Superior temporal gyrus (tissue), 1 donor: ENCODE data around the gene CTSW.
"Not testable (repeated sequence)": the region's sequence is repeated elsewhere in the genome, so short reads cannot be mapped to it uniquely, and the experiment has no call there.

Source experiments
- DNase-seq: peaks from one replicate; pipeline ENCODE4 v3.0.0-alpha.2; 2016; ENCODE audit errors: extremely low spot score

CTSW gene

DNA sequence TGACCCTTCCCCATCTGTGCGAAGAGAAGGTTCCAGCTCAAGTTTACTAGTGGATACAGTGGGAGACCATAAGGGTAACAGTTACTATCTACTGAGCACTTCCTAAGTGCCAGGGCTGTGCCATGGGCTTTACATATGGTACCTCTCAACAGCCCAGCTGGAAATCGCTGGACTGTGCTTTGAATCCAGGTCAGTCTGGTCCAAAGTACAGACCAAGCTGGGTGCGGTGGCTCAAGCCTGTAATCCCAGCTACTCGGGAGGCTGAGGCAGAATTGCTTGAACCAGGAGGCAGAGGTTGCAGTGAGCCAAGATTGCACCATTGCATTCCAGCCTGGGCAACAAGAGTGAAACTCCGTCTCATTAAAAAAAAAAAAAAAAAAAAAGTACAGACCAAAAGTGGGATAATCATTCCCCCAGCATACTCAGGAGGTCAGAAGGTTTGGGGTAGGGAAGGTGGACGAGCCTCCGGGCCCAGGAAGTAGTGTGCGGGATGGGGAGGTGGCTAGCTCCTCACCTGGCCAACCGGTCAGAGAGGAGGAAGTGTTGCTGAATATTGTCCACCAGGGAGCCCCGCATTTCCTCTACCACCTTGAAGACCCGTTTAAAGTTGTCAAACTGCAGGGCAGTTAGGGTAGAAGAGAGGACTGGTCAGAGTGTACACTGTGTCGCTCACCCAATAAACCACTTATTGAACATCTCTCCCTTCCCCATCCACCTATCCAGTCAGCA, 6.3 kb downstream of the CTSW start:
- no peak for DNase-seq

DNA sequence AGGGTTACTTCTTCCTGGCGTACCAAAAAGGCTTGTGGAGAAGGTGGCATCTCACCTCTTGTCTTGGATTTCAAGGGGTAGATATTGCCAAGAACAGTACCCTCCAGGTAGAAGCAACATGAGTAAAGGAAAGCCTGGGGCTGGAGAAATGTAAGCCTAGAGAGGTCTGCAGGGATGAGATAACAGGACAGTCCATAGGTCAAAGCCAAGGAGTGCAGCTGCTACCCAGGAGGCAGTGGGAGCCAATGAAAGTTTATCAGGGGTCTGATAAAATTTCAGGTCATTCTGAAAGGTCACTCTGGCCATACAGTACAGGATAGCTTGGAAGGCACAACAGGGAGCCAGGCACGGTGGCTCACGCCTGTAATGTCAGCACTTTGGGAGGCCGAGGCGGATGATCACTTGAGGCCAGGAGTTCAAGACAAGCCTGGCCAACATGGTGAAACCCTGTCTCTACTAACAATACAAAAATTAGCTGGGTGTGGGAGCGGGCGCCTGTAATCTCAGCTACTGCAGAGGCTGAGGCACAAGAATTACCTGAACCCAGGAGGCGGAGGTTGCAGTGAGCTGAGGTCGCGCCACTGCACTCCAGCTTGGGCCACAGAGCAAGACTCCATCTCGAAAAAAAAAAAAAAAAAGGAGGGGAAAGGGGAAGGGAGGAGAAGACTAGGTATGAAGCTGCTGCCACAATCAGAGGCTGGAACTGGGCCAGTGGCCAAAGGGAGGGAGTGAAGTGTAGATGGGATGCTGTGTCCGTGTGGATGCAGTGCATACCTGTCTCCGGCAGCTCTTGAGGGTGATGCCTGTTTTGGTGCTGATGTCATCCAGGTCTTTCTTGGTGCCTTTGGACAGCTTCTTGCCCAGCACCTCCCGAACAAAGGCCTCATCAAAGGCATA, 7.4 kb downstream of the CTSW start:
- DNase-seq, result no peak

DNA sequence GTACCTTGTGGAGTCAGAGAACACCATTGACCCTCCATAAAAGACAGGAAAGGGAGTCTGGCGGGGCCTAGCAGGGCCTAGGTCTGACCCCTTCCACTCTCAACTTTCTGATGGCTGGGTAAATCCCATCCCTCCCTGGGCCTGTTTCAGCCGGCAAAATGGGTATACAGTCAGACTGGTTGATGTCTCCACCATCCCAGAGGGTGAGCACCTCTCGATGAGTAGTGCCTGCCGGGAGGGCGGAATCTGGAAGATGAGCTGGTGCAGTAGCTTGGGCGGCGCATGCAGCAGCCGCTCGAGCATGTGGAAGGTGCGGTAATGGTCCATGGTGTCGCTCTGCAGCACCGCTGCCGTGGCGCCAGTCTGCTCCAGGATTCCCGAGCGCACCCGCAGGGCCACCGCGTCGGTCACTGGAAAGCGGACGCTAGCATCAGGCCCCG, 8.1 kb downstream of the CTSW start:
- DNase-seq, result no peak

DNA sequence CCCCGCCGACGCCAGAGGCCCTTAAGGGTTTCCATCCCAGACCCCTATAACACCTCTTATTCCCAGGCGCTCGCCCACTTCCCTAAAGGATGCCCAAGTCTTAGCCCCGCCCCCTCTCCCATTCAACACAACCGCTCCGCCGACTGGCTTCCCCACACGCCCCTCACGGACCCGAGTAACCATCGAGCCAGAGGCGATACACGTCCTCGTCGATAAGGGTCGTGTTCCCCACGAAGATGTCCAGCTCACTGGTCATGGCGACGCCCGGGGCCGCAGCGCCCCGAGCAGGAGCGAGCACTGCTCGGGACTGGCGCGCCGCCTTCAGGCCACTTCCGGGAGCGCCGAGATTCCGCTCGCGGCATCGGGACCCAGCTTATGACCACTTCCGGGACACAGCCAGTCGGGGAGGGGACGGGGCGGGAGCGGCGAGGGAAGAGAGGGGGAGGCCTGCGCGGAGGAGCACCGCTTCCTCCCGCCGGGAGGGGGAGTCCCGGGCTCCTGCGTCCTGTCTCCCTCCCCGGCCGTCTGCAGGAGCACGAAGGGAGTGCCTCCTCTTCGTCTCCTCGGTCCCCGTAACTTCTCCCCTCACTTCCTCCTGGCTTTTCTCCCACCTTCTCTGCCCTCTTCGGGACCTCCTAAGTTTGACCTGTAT, 8.7 kb downstream of the CTSW start, which contains the start of gene FIBP:
TSS of gene FIBP (minus strand) at position 309 of the 652 bp plus-strand sequence. CDS start at position 256, 53 bp downstream.
- peak; percentile 94 for DNase-seq

DNA sequence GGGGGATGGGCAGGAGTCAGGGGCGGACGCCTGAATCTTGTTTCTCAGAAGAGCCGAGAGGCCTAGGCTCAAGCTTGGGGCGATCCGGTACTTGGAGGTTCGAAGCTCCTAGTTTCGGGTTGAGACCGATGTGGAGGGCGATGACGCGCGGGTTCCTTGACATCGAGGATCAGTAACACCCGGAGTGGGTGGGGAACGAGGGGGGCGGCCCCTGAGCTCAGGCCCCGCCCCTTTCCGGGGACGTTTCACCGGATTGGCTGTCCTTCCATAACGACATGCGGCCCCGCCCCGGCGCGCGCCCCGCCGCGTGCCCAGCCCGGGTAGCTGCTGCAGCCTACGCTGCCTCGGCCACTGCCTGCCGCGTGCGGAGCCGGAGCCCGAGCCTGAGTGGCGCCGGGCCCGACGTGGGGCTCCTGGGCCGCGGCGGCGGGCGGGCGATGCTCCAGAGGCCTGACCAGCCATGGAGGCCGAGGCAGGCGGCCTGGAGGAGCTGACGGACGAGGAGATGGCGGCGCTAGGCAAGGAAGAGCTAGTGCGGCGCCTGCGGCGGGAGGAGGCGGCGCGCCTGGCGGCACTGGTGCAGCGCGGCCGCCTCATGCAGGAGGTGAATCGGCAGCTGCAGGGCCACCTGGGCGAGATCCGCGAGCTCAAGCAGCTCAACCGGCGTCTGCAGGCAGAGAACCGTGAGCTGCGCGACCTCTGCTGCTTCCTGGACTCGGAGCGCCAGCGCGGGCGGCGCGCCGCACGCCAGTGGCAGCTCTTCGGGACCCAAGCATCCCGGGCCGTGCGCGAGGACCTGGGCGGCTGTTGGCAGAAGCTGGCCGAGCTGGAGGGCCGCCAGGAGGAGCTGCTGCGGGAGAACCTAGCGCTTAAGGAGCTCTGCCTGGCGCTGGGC, 10.9 kb downstream of the CTSW start, which contains the start of gene CCDC85B:
TSS of gene CCDC85B (plus strand) at position 350 of the 895 bp plus-strand sequence. CDS start at position 461, 111 bp downstream.
- peak; percentile 99 for DNase-seq

DNA sequence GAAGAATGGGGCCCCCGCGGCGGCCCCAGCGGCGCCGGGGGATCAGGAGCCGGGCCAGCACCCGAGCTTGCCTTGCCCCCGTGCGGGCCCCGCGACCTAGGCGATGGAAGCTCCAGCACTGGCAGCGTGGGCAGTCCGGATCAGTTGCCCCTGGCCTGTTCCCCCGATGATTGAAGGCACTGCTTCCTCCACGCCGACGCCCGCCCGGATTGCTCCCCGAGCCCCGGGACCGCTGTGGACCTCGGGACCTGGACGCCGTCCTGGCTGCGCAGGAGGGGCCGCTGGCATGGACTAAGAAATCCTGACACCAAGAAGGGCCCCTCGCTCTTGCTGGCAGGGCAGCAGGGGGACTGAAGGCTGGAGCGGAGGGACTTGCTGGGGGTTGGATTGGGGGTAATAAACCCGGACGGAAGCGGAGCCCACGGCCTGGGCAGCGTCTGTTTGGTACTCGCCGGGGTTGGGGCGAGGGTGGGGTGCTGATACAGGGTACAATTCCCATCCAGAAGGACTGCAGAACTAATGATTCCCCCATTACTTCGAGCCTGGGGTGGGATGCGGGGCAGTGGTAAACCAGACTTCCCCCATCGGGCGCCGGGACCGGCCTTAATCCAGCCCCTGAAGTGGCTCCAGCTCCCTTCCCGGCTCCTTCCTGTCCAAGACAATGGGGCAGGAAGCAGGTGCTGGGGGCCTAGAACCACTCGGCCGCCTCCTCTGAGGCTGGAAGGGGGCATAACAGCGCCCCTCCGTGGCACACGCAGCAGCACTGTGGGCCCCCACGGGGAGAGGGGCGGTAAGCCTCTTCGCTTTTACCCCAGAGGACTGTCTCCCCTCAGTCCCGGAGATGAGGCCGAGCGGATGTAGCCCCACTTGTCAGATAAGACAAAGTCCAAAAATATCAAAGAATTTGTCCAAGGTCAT, 11.8 kb downstream of the CTSW start:
- DNase-seq, result no peak

DNA sequence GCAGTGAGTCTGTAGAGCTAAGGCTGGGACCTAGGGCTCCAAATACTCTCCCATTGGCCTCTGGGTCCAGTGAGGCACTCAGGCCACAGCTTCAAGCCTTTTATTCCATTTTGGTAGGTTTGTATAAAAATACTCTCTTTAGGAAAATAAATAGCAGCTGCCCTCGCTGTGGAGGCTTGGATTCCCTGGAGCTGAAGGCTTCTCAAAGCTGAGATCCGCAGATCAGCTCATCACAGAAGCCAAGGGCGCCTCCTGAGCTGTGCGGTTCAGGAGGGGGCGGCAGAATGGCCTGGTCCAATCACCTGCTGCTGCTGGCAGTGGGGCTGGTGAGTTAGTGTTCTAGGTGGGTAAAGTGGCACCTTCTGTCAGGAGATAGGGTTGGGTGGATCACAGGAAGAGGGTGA, 12.5 kb downstream of the CTSW start:
- not testable (repeated sequence) for DNase-seq

DNA sequence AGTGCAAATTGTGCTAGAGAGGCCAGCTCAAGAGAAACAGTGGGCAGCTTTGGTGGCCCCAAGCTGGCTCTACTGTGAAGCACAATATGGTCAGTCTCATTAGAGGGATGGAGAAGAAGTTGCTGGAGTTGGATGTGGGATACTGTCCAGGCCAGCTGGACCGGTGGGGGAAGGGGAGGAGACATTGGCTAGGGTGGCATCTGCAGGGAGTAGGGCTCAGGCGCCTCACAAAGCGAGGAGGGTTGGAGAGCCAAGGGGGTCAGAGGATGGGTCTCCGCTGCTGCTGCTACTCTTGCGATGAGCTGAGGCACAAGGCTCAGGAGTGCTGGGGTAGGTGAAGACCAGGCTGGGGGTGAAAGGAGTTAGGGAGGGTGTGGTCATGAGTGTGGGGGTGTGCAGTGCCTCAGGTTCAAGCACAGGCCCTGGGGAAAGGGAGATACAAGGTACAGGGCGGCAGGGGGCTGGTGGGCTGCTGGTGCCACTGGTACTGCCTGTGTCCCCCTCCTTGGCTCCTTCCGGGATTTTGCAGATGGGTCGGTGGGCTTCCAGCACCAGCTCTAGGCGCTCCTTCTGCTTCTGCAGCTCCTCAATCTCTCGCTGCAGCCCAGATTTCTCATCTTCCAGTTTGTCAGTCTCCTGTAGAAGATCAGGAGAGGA, 13.2 kb downstream of the CTSW start:
- no peak for DNase-seq

DNA sequence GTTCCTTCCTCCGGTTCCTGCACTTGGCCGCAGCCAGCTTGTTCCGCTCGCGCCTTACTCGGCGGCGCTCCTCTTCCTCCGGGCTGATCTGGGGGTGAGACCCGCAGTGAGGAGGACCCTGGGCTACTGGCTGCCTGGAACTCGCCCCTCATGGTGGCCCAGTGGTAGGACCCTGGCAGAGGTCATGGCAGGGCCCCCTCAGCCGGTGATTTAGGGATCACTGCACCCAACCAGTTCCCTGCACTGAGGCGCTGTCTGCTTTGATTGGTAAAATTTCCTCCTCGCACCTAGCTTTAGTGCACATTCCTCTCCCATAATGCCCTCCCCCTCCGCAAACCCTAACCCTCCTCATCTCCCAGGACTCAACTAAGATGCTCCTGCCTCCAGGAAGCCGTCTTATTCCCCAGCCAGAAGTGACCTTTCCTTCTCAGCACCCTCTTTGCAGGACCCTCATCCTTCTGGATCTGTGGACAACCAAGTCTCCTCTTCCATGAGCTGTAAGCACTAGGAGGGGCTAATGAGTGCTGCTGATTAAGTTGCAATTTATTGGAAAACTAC, 14.5 kb downstream of the CTSW start:
- DNase-seq, result no peak

DNA sequence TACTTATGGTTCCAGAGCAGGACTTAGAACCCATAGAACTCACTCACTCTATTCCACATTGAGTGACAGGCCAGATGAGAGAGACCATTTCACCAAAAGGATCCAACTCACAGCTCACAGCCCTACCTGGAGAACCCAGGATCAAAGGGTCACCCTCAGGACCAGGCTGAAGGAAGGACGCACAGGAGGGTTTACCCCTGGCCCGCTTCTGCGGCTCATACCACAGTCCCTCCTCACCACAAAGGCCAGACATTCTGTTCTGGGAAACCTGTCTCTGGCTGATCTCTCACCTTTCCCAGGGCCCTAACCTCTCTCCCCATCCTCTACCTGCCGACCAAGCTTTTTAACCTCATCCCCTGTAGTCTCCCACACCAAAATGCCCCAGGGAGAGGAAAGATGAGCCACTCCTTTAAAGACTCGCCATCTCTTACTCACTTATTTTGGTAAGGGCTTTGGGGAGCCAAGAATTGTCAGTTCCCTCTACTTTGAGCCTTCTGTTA, 15.9 kb downstream of the CTSW start:
- DNase-seq, result no peak

DNA sequence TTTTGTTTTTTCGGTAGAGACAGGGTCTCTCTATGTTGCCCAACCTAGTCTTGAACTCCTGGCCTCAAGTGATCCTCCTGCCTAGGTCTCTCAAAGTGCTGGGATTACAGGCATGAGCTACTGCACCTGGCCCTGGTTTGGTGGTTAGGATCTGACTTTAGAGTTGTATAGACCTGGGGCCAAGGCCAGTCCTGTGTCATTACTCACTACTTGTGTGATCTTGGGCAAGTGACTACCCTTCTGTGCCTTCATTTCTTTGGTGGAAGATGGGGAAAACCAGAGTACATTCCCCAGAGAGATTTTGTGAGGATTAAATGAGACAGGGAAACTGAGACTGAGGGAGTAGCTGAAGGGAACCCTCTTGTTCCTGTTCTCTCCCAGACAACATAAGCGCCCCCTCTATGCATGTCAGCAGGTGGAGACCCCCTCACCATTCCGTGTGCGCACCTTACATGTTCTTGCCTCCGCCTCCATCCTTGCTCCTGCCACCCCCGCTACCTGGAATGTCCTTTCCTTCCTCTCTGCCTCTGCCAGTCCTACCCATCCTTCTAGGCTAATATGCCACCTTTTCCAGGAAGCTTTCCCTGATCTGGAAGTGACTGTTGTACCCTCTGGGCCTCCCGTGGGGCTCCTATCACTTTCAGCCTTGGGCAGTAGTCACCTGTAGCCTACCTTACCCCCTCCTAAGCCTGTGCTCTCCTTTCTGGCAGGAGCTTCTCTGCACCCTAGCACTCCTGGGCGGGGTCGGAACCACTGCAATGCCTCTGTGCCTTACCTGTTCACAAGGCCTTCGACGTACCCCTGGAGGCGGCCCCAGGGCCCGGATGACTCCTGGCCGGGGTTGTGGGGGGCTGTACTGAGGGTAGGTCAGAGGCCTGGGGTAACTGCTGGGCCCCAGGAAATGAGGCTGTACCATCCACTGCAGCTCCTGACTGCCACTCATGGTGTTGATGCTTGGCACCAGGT, 16.7 kb downstream of the CTSW start:
- DNase-seq, result no peak

DNA sequence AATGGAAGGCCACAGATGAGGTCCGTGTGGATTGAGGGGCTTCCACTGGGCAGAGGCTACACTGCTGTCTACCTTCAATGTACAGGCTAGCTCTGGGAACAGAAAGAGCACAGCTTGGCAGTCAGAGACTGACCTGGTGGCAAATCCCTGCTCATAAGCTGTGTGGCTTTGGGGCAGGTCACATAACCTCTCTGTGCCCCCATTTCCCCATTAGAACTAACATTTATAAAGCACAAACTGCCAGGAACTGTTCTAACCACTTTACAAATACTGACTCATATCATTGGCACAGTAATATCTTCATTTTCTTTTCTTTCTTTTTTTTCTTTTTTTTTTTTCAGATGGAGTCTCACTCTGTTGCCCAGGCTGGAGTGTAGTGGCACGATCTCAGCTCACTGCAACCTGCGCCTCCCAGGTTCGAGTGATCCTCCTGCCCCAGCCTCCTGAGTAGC, 17.4 kb downstream of the CTSW start:
- no peak for DNase-seq

DNA sequence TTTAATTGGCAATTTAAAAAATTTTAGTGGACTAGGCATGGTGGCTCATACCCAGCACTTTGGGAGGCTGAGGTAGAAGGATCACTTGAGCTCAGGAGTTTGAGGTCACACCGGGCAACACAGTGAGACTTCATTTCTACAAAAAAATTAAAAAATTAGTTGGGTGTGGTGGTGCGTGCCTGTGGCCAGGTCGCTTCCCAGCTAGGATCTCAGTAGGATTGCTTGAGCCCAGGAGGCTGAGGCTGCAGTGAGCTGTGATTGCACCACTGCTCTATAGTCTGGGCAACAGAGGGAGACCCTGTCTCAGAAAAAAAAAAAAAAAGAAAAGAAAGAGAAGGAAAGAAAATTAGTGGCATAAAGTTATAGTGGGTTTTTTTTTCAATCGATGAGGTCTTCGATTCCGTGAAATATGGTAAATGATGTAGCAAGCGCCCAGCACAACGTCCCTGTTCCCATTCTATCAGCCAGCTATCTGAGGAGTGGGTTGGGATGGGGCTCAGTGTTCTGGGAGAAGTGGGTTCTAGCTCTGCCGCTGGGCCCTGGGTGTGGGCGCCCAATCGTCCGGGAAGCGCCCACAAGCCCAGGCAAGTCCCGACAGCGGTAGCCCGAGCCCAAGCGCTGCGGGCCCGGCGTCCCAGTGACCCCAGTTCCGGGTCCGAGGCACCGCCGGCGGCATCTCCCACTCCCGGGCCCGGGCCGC, 19.2 kb downstream of the CTSW start:
- no peak for DNase-seq

DNA sequence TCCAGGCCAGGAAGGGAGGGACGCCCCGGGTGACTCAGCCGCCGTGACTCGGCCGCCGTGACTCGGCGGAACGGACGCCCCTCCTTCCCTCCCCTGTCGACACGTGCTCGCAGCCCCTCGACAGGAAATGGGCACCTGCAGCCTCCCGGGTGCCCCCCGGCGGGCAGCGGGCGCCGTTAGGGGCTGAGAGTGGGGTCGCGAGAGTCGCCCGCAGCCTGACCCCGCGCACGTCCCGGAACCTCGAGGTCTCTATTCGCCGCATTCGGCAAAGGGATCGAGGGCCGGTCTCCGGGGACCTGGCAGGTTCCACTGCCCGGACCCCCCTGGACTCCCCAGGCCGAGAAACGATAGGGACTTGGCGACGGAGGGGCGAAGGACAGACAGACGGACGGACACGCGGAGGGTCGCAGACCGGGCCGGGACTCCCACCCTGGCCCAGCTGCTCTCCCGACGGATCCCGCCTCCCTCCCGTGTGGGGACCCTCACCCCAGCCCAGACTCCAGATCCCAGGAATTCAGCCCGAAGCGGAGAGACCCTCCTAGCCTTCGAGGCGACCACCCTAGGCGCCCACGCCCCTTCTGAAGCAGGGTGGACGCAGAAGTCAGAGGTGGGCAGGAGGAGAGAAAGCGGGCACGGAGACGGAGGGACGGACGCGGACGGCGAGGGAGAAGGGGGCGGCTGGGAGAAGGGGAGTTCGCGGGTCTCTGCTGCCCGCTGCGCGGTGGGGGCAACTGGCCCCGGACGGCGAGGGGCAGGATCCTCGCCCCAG, 19.9 kb downstream of the CTSW start:
- DNase-seq, result no peak

DNA sequence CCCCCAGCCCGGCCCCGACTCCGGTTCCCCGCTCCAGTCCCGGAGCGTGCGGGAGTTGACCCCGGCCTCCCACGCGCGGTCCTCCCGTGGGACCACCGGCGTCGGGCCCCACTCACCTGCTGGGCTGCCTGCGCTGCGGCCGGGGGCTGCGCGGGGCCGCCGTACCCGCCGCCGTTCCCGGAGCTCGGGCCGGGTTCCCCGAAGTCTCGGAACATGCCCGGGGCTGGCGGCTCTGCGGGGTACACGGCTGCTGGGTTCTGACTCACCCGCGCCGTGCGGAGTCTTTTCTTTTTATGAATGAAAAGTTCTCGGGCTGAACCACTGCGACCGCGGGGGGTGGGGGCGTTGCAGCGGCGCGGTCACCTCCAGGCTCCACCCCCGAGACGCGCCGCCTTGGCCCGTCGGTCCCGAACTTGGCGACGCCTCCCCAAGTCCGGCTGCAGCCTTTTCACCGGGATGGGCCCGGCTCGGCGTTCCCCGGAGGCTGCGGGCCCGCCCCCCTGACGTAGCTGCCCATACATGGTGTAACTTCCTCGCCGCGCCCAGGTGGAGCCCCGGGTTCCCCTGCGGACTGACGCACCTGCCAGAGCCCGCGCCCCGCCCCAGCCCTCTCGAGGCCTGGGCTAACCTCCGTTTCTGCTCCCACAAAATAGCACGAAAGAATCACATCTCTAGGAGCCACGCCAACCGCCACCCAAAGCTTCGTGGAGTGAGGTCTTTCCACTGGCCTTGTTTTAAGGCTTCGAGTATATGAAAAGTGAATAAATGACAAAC, 20.7 kb downstream of the CTSW start, which contains the start of gene FOSL1:
TSS of gene FOSL1 (minus strand) at position 264 of the 774 bp plus-strand sequence. CDS start at position 215, 49 bp downstream.
- DNase-seq, result no peak

DNA sequence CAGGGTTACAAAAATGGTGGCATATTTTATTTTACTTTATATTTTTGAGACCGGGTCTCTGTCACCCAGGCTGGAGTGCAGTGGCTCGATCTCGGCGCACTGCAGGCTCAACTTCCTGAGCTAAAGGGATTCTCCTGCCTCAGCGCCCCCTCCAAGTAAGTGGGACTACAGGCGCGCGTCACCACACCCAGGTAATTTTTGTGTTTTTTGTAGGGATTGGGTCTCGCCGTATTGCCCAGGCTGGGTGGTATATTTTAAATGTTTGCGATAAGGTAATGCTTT, 21.2 kb downstream of the CTSW start:
- no peak for DNase-seq
